HG03457 (cell line): ENCODE results near the gene KIAA2012.

ENCODE experiments used
- ATAC-seq: cut with Tn5 transposase; IDR thresholded peaks from one replicate; pipeline ENCODE4 v1.9.1; 2021; ENCODE audit warnings: moderate number of reproducible peaks; ENCODE audit not compliant: unreplicated experiment

KIAA2012 gene

GRCh38 chr2:202148515-202149154, 75.6 kb downstream of the KIAA2012 start:
- no peak for ATAC-seq

- ATAC-seq = no peak
These were observed 76.2 kb downstream of the KIAA2012 start for GRCh38 chr2:202149155-202149762.

- ATAC-seq = no peak
These were observed 76.9 kb downstream of the KIAA2012 start for GRCh38 chr2:202149936-202150335.

- no peak for ATAC-seq
These were observed 79.2 kb downstream of the KIAA2012 start for GRCh38 chr2:202152104-202152715.

- ATAC-seq = no peak
These were observed 81.6 kb downstream of the KIAA2012 start for GRCh38 chr2:202154613-202155012.

GRCh38 chr2:202157211-202157990, 84.3 kb downstream of the KIAA2012 start:
- ATAC-seq = no peak

- no peak for ATAC-seq
These were observed 85.7 kb downstream of the KIAA2012 start for GRCh38 chr2:202158796-202159195.

- no peak for ATAC-seq
These were observed 88.2 kb downstream of the KIAA2012 start for GRCh38 chr2:202161151-202161835.

- ATAC-seq = no peak
These were observed 91.4 kb downstream of the KIAA2012 start for GRCh38 chr2:202164411-202164810.

GRCh38 chr2:202165208-202165607, 92.2 kb downstream of the KIAA2012 start:
- ATAC-seq = no peak

- ATAC-seq = no peak
These were observed 92.9 kb downstream of the KIAA2012 start for GRCh38 chr2:202165945-202166344.

GRCh38 chr2:202169131-202169530, 96.1 kb downstream of the KIAA2012 start:
- ATAC-seq = no peak

GRCh38 chr2:202169832-202170424, 96.9 kb downstream of the KIAA2012 start:
- no peak for ATAC-seq

GRCh38 chr2:202171241-202171825, 98.3 kb downstream of the KIAA2012 start:
- no peak for ATAC-seq

- ATAC-seq = no peak
These were observed 99.6 kb downstream of the KIAA2012 start for GRCh38 chr2:202172439-202173211.

GRCh38 chr2:202178346-202178958, 105.4 kb downstream of the KIAA2012 start:
- no peak for ATAC-seq

GRCh38 chr2:202184557-202184956, 111.5 kb downstream of the KIAA2012 start:
- no peak for ATAC-seq

- no peak for ATAC-seq
These were observed 112.1 kb downstream of the KIAA2012 start for GRCh38 chr2:202185156-202185555.

- no peak for ATAC-seq
These were observed 113.7 kb downstream of the KIAA2012 start for GRCh38 chr2:202186641-202187202.
